CD14-positive monocyte (primary cell): ENCODE results near the gene TREX2. TPM values are rescaled to one million over a fixed set of nuclear protein-coding genes. Genes with fewer than 3 reads are reported as not detected.

Source experiments
- DNase-seq, 3 donors: peaks; one replicate each; pipeline ENCODE4 v3.0.0-alpha.2; 2011 to 2022
- H2AFZ ChIP-seq: 2 replicates; pipeline ENCODE4 v1.6.0; 2012; ENCODE audit warnings: mild to moderate bottlenecking, low read depth, low read length, inconsistent platforms; ENCODE audit not compliant: insufficient read depth, poor library complexity, severe bottlenecking
- H3K27ac ChIP-seq, 2 donors: 1 replicate in 1 of 2; 2 replicates in 1 of 2; pipeline ENCODE4 v1.5.1; 2012 to 2013; ENCODE audit warnings: low read length in 2 of 2, control low read depth in 1 of 2, inconsistent platforms in 1 of 2, low read depth in 1 of 2, mild to moderate bottlenecking in 1 of 2
- H3K27me3 ChIP-seq, 2 donors: one replicate each; pipeline versions ENCODE4 v1.6.0 to v1.6.1; 2011 to 2013; ENCODE audit warnings: low read length in 2 of 2; ENCODE audit not compliant: control insufficient read depth in 2 of 2, insufficient read depth in 2 of 2
- H3K36me3 ChIP-seq, 2 donors: replicated peaks in 1 of 2; 1 replicate in 1 of 2; 2 replicates in 1 of 2; pipeline versions ENCODE4 v1.5.1 to v1.6.1; 2012 to 2013; ENCODE audit warnings: low read length in 2 of 2, control low read depth in 1 of 2, inconsistent platforms in 1 of 2, mild to moderate bottlenecking in 1 of 2; ENCODE audit not compliant: insufficient read depth in 2 of 2, control insufficient read depth in 1 of 2
- H3K4me1 ChIP-seq, 2 donors: 1 replicate in 1 of 2; 2 replicates in 1 of 2; pipeline versions ENCODE4 v1.5.1 to v1.6.1; 2012 to 2013; ENCODE audit warnings: low read length in 2 of 2, control low read depth in 1 of 2, inconsistent platforms in 1 of 2, mild to moderate bottlenecking in 1 of 2, moderate library complexity in 1 of 2; ENCODE audit not compliant: insufficient read depth in 2 of 2, control insufficient read depth in 1 of 2
- H3K4me2 ChIP-seq: replicated peaks from 2 replicates; pipeline ENCODE3; 2012; ENCODE audit warnings: low read length, moderate library complexity, mild to moderate bottlenecking; ENCODE audit not compliant: poor library complexity, severe bottlenecking; ENCODE audit errors: extremely low read depth
- H3K4me3 ChIP-seq, 3 experiments: fragments of 200-600 bp in 1 of 3; sonication (generic) in 1 of 3; replicated peaks in 1 of 3; 1 replicate in 2 of 3; 2 replicates in 1 of 3; pipeline ENCODE4 v1.5.1; 2011 to 2013; ENCODE audit warnings: low read length in 3 of 3, mild to moderate bottlenecking in 3 of 3, control low read depth in 2 of 3, low read depth in 2 of 3, inconsistent platforms in 1 of 3, moderate library complexity in 1 of 3
- H3K79me2 ChIP-seq: 2 replicates; pipeline ENCODE4 v1.6.0; 2012; ENCODE audit warnings: mild to moderate bottlenecking, control low read depth, inconsistent platforms, low read length, moderate library complexity; ENCODE audit not compliant: insufficient read depth
- H3K9ac ChIP-seq: 2 replicates; pipeline ENCODE4 v1.6.0; 2017; ENCODE audit warnings: low read length, mild to moderate bottlenecking; ENCODE audit not compliant: insufficient read depth, poor library complexity, severe bottlenecking
- H3K9me3 ChIP-seq, 2 donors: replicated peaks in 1 of 2; 1 replicate in 1 of 2; 2 replicates in 1 of 2; pipeline versions ENCODE4 v1.5.1 to v1.6.1; 2012 to 2013; ENCODE audit warnings: low read length in 2 of 2, control low read depth in 1 of 2; ENCODE audit not compliant: control insufficient read depth in 1 of 2, insufficient read depth in 1 of 2
- H4K20me1 ChIP-seq: 2 replicates; pipeline ENCODE4 v1.6.0; 2012; ENCODE audit warnings: mild to moderate bottlenecking, low read length, control low read depth, moderate library complexity; ENCODE audit not compliant: insufficient read depth
- H3K27ac Mint-ChIP-seq, 7 donors: one replicate each; pipeline ENCODE4 v1.8.0; 2020; ENCODE audit warnings: mild to moderate bottlenecking in 7 of 7, mixed read lengths in 7 of 7, moderate library complexity in 6 of 7, inconsistent platforms in 2 of 7
- H3K27me3 Mint-ChIP-seq, 3 donors: one replicate each; pipeline ENCODE4 v1.8.0; 2021 to 2022; ENCODE audit warnings: low read depth in 3 of 3, mild to moderate bottlenecking in 3 of 3, mixed read lengths in 3 of 3, moderate library complexity in 3 of 3, inconsistent platforms in 1 of 3
- H3K36me3 Mint-ChIP-seq, 2 donors: one replicate each; pipeline ENCODE4 v1.8.0; 2020; ENCODE audit warnings: mixed read lengths in 2 of 2, inconsistent platforms in 1 of 2, mild to moderate bottlenecking in 1 of 2
- H3K4me1 Mint-ChIP-seq: one replicate; pipeline ENCODE4 v1.8.0; 2020; ENCODE audit warnings: mild to moderate bottlenecking, mixed read lengths
- H3K4me3 Mint-ChIP-seq, 2 donors: one replicate each; pipeline ENCODE4 v1.8.0; 2020; ENCODE audit warnings: mild to moderate bottlenecking in 2 of 2, mixed read lengths in 2 of 2, moderate library complexity in 1 of 2
- H3K9me3 Mint-ChIP-seq, 7 donors: one replicate each; pipeline ENCODE4 v1.8.0; 2020 to 2022; ENCODE audit warnings: mixed read lengths in 7 of 7, mild to moderate bottlenecking in 6 of 7, moderate library complexity in 6 of 7, inconsistent platforms in 2 of 7
- CTCF ChIP-seq: fragments of 200-600 bp; IDR thresholded peaks from one replicate; pipeline ENCODE4 v1.8.0; 2022; ENCODE audit warnings: antibody characterized with exemption, mild to moderate bottlenecking
- WGBS: methylation state at CpG from one replicate; pipeline ENCODE4 v1.1.5; 2013; ENCODE audit warnings: missing lambda C conversion rate; ENCODE audit not compliant: insufficient coverage; 5-methylcytosine and 5-hydroxymethylcytosine counted together
- intact Hi-C, 2 donors: fragments of 100-400 bp; cut with micrococcal nuclease; formaldehyde crosslinking; loops; one replicate each; pipeline versions ENCODE4 v1.15.0 to v1.15.1; 2023
- polyA plus RNA-seq, 3 donors: library from polyadenylated mRNA; depleted of rRNA in 1 of 3; unstranded in 2 of 3; stranded (reverse) in 1 of 3; fragments of 300-500 nt in 2 of 3; fragments of >200 nt in 1 of 3; fragmentation: Illumina TruSeq in 2 of 3; gene quantifications; 1 replicate in 2 of 3; 2 replicates in 1 of 3; pipeline ENCODE4 v1.2.3, GENCODE V29; 2012 to 2021

TREX2 gene
- polyA plus RNA-seq, 3 donors: 1.5 TPM; not detected in 2

DNA sequence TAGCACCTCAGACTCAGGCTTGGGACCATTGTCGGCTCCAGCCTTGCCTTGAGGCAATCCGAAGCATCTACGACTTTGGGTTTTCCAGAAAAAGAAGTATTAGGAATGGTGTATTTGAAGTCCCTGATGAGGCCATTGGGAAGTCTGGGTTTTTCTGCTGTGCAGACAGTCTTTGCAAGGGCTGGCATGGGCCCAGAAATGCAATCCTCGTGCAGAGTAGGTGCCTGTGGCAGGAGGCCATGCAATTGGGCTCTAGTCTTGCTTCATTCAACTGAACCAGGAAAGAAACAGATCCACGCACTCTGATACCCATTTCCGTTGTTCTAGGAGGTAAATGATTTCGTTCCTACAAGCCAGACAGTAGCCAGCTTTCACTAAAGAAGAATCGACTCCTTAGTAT is 22.2 kb downstream of the TREX2 start:
- H3K4me1 Mint-ChIP-seq: peaks cover 22% of the 10 kb centered on the region
- H3K79me2 ChIP-seq: no peaks in the 10 kb centered on the region
- H3K27me3 ChIP-seq: no peaks in the 10 kb centered on the region
- intact Hi-C loops: no loop called here
- H3K4me3 ChIP-seq: no peak overlapping the region
- H2AFZ ChIP-seq: no peak overlapping the region
- WGBS: 70% methylated on average over 2 of the region's 8 CpGs
- H3K4me2 ChIP-seq: no peak overlapping the region
- H3K27ac Mint-ChIP-seq: peak overlapping the region in 1 of 7 donors; percentile 46
- DNase-seq: no peak
- H3K36me3 ChIP-seq: peaks cover 0 to 6% of the 10 kb centered on the region in 2 donors
- no peak overlapping the region for H3K27ac ChIP-seq
- H3K9ac ChIP-seq: no peak overlapping the region
- peaks cover 0 to 13% (median 5%) of the 10 kb centered on the region in 7 donors for H3K9me3 Mint-ChIP-seq
- no peak overlapping the region for H3K4me3 Mint-ChIP-seq
- H3K36me3 Mint-ChIP-seq: peaks cover 8 to 15% of the 10 kb centered on the region in 2 donors
- no peaks in the 10 kb centered on the region for H3K4me1 ChIP-seq
- TF ChIP-seq CTCF: no peak
- peaks cover 0 to 5% (median 4%) of the 10 kb centered on the region in 3 donors for H3K27me3 Mint-ChIP-seq
- no peaks in the 10 kb centered on the region for H4K20me1 ChIP-seq
- no peaks in the 10 kb centered on the region for H3K9me3 ChIP-seq

GRCh38 chrX:153421856-153422255 is 24.0 kb downstream of the TREX2 start:
- Histone ChIP-seq H3K36me3 (peaks cover 0 to 6% of the 10 kb centered on the region in 2 donors), H4K20me1 (no peaks in the 10 kb centered on the region), H3K9me3 (no peaks in the 10 kb centered on the region), H2AFZ (no peak overlapping the region), H3K4me1 (peaks cover under 1 to 6% of the 10 kb centered on the region in 2 donors), H3K9ac (no peak overlapping the region), H3K4me3 (no peak overlapping the region), H3K4me2 (no peak overlapping the region), H3K27ac (no peak overlapping the region), H3K79me2 (no peaks in the 10 kb centered on the region), H3K27me3 (no peaks in the 10 kb centered on the region)
- 94% methylated on average over 7 of the region's 18 CpGs for WGBS
- Mint-ChIP-seq H3K27ac (peak overlapping the region in 1 of 7 donors; percentile 10), H3K4me1 (peaks cover 24% of the 10 kb centered on the region), H3K4me3 (no peak overlapping the region), H3K36me3 (peaks cover 10 to 15% of the 10 kb centered on the region in 2 donors), H3K27me3 (peaks cover 0 to 8% (median 5%) of the 10 kb centered on the region in 3 donors), H3K9me3 (peaks cover 0 to 9% (median 0%) of the 10 kb centered on the region in 7 donors)
- intact Hi-C loops: no loop called here
- no peak for DNase-seq
- no peak for TF ChIP-seq CTCF
